Pancreas (tissue), 10 donors: ENCODE measurements around the gene CPNE9. TPM values are rescaled to one million over a fixed set of nuclear protein-coding genes. Genes with fewer than 3 reads are reported as not detected.

Experiments used
- ATAC-seq, 4 donors: fragments of 200-7000 bp; cut with Tn5 transposase; one replicate each; pipeline versions ENCODE4 v1.8.0 to v1.9.1; 2020; ENCODE audit warnings: mild to moderate bottlenecking in 4 of 4, moderate library complexity in 4 of 4
- DNase-seq, 6 donors: peaks; one replicate each; pipeline ENCODE4 v3.0.0-alpha.2; 2020
- FAIRE-seq: peaks from 2 replicates; lab custom pipeline; 2012; peaks lifted over from hg19 to GRCh38; lab: Jason Lieb, UNC
- H3K27ac ChIP-seq, 4 donors: fragments of 200-600 bp; sonication (generic); 1 replicate in 3 of 4; 2 replicates in 1 of 4; pipeline versions ENCODE4 v1.5.0 to v1.8.0; 2020
- H3K27me3 ChIP-seq, 4 donors: fragments of 200-600 bp; one replicate each; pipeline ENCODE4 v1.8.0; 2021
- H3K36me3 ChIP-seq, 3 donors: fragments of 200-600 bp; sonication (generic) in 1 of 3; one replicate each; pipeline versions ENCODE4 v1.5.0 to v1.8.0; 2020 to 2021
- H3K4me1 ChIP-seq, 3 donors: fragments of 200-600 bp; one replicate each; pipeline ENCODE4 v1.8.0; 2021
- H3K4me3 ChIP-seq, 4 donors: fragments of 200-600 bp; sonication (generic) in 2 of 4; one replicate each; pipeline versions ENCODE4 v1.5.0 to v1.8.0; 2020 to 2021
- H3K9me3 ChIP-seq, 4 donors: fragments of 200-600 bp; one replicate each; pipeline ENCODE4 v1.8.0; 2021
- CTCF ChIP-seq, 4 donors: fragments of 200-600 bp; sonication (generic) in 3 of 4; IDR thresholded peaks; one replicate each; pipeline versions ENCODE4 v1.5.0 to v1.8.0; 2021; ENCODE audit warnings: antibody characterized with exemption in 4 of 4
- WGBS, 2 donors: extraction: QIAGEN DNeasy Blood & Tissue Kit; methylation state at CpG; one replicate each; pipeline ENCODE4 v1.1.7; 2013; 5-methylcytosine and 5-hydroxymethylcytosine counted together
- intact Hi-C, 3 donors: fragments of 100-400 bp; cut with DNase I; formaldehyde crosslinking; loops; one replicate each; pipeline versions ENCODE4 v1.11.1 to v1.14.2; 2022
- polyA plus RNA-seq, 2 donors: library from polyadenylated mRNA; stranded (reverse); fragments of 200-250 nt; gene quantifications; one replicate each; pipeline ENCODE4 v1.2.3, GENCODE V29; 2013
- total RNA-seq, 6 donors: library from RNA; stranded (reverse); fragmentation: NEBNext Ultra II Directional in 4 of 6; extraction: Animal tissue kit (Norgen Biotek cat#: 25700) in 4 of 6; gene quantifications; one replicate each; pipeline versions ENCODE4 v1.2.1 to v1.2.4, GENCODE V29; 2021 to 2023
- donor health status: healthy with polysubstance abuse.
- donor health status: DM: no; HTN: no; CAD: no; lungs with moderate emphysema.
- donor health status: DM: no; HTN: no; CAD: no.
- donor health status: control.
- donor health status: control.
- donor health status: Bipolar disorder and iron deficiency.
- donor health status: DM: yes; HTN: yes; CAD: no.
- donor health status: DM: no; HTN: no; CAD: no.
- donor health status: DM: no; HTN: no; CAD: no.
- donor health status: DM: yes; HTN: yes; CAD: no.

Gene CPNE9
- total and polyA plus RNA-seq, 8 donors = 0.12 to 0.85 (median 0.19) TPM; not detected in 3

- ATAC-seq (no peak), FAIRE-seq (no peak), DNase-seq (no peak)
- no peaks in the 10 kb centered on the region for H3K27me3 ChIP-seq
- H3K36me3 ChIP-seq = peaks cover 11 to 47% (median 12%) of the 10 kb centered on the region in 3 donors
- 48 to 49% methylated on average over 2 of the region's 2 CpGs for WGBS, 2 donors
- peaks cover 0 to 14% (median 8%) of the 10 kb centered on the region in 3 donors for H3K4me1 ChIP-seq
- H3K27ac ChIP-seq = no peak overlapping the region
- no peaks in the 10 kb centered on the region for H3K9me3 ChIP-seq
- no peak overlapping the region for H3K4me3 ChIP-seq
- no peak for TF ChIP-seq CTCF (IDR thresholded peaks at IDR 0.05)
- intact Hi-C loops = no loop called here
Observed at GRCh38 chr3:9736831-9737230, 33.2 kb downstream of the CPNE9 start.

- Histone ChIP-seq H3K4me1 (no peaks in the 10 kb centered on the region), H3K4me3 (no peak overlapping the region), H3K27ac (no peak overlapping the region), H3K36me3 (peaks cover 24 to 70% (median 35%) of the 10 kb centered on the region in 3 donors), H3K27me3 (no peaks in the 10 kb centered on the region), H3K9me3 (no peaks in the 10 kb centered on the region)
- intact Hi-C loops = no loop called here
- no peak for TF ChIP-seq CTCF (IDR thresholded peaks at IDR 0.05)
- DNase-seq (no peak), ATAC-seq (no peak), FAIRE-seq (no peak)
- WGBS, 2 donors = 90 to 95% methylated on average over 15 of the region's 15 CpGs
Observed at GRCh38 chr3:9739181-9739580, 35.5 kb downstream of the CPNE9 start.

- WGBS, 2 donors = 97 to 100% methylated on average over 1 of the region's 1 CpG
- H3K27me3 ChIP-seq = no peaks in the 10 kb centered on the region
- ATAC-seq (no peak), FAIRE-seq (no peak), DNase-seq (no peak)
- no peaks in the 10 kb centered on the region for H3K9me3 ChIP-seq
- no peak overlapping the region for H3K4me3 ChIP-seq
- intact Hi-C loops = no loop called here
- no peak for TF ChIP-seq CTCF (IDR thresholded peaks at IDR 0.05)
- peaks cover 24 to 98% (median 51%) of the 10 kb centered on the region in 3 donors for H3K36me3 ChIP-seq
- H3K27ac ChIP-seq = no peak overlapping the region
- no peaks in the 10 kb centered on the region for H3K4me1 ChIP-seq
Observed at GRCh38 chr3:9742560-9742959, 38.9 kb downstream of the CPNE9 start.

- H3K4me3 ChIP-seq = no peak overlapping the region
- FAIRE-seq (no peak), ATAC-seq (no peak), DNase-seq (no peak)
- no peaks in the 10 kb centered on the region for H3K27me3 ChIP-seq
- H3K9me3 ChIP-seq = no peaks in the 10 kb centered on the region
- peaks cover 24 to 89% (median 51%) of the 10 kb centered on the region in 3 donors for H3K36me3 ChIP-seq
- WGBS, 2 donors = 96% methylated on average over 18 of the region's 18 CpGs
- H3K4me1 ChIP-seq = no peaks in the 10 kb centered on the region
- TF ChIP-seq CTCF (IDR thresholded peaks at IDR 0.05) = no peak
- intact Hi-C loops = no loop called here
- H3K27ac ChIP-seq = no peak overlapping the region
Observed at GRCh38 chr3:9743548-9743947, 39.9 kb downstream of the CPNE9 start.

GRCh38 chr3:9744162-9744561, 40.5 kb downstream of the CPNE9 start:
- FAIRE-seq = no peak

More at GRCh38 chr3:9744162-9744561, 40.5 kb downstream of the CPNE9 start:
- DNase-seq = no peak
- Histone ChIP-seq H3K9me3 (no peaks in the 10 kb centered on the region), H3K4me1 (peaks cover 0 to 4% (median 0%) of the 10 kb centered on the region in 3 donors), H3K27me3 (no peaks in the 10 kb centered on the region), H3K36me3 (peaks cover 24 to 84% (median 47%) of the 10 kb centered on the region in 3 donors), H3K4me3 (no peak overlapping the region), H3K27ac (no peak overlapping the region)
- 90 to 96% methylated on average over 13 of the region's 13 CpGs for WGBS, 2 donors
- intact Hi-C loops = no loop called here
- TF ChIP-seq CTCF (IDR thresholded peaks at IDR 0.05) = no peak
- ATAC-seq = no peak
